GM23338 (cell line): Measurements from ENCODE around the gene SPAAR. TPM values are rescaled to one million over a fixed set of nuclear protein-coding genes. Genes with fewer than 3 reads are reported as not detected.

Experiments
- ATAC-seq: fragments of 200-7000 bp; cut with Tn5 transposase; 3 replicates; pipeline ENCODE4 v1.9.1; 2020
- DNase-seq: peaks from one replicate; pipeline ENCODE4 v3.0.0-alpha.2; 2015; ENCODE audit warnings: low spot score
- H2AFZ ChIP-seq: fragments of 200-600 bp; sonication (generic); 2 replicates; pipeline ENCODE4 v1.8.0; 2016; ENCODE audit warnings: antibody characterized with exemption, mild to moderate bottlenecking, moderate library complexity
- H3F3A ChIP-seq: fragments of 200-600 bp; sonication (generic); replicated peaks from 2 replicates; pipeline ENCODE4 v1.8.0; 2017; ENCODE audit warnings: antibody characterized with exemption, mixed run types, low read depth
- H3K27ac ChIP-seq: fragments of 200-600 bp; sonication (generic); 2 replicates; pipeline ENCODE4 v1.6.1; 2016; ENCODE audit warnings: low read depth
- H3K27me3 ChIP-seq: fragments of 200-600 bp; sonication (generic); 2 replicates; pipeline ENCODE4 v1.8.0; 2016; ENCODE audit warnings: mild to moderate bottlenecking, mixed run types, moderate library complexity; ENCODE audit not compliant: insufficient read depth
- H3K36me3 ChIP-seq: fragments of 200-600 bp; sonication (generic); 2 replicates; pipeline ENCODE4 v1.8.0; 2016; ENCODE audit warnings: mild to moderate bottlenecking; ENCODE audit not compliant: insufficient read depth
- H3K4me1 ChIP-seq: fragments of 200-600 bp; sonication (generic); 2 replicates; pipeline ENCODE4 v1.8.0; 2016; ENCODE audit warnings: mild to moderate bottlenecking, moderate library complexity; ENCODE audit not compliant: insufficient read depth
- H3K4me2 ChIP-seq: fragments of 200-600 bp; sonication (generic); 2 replicates; pipeline ENCODE4 v1.7.1; 2017; ENCODE audit warnings: mixed run types
- H3K4me3 ChIP-seq: fragments of 200-600 bp; sonication (generic); 2 replicates; pipeline ENCODE4 v1.6.1; 2016; ENCODE audit warnings: mixed run types
- H3K79me2 ChIP-seq: fragments of 200-600 bp; sonication (generic); replicated peaks from 2 replicates; pipeline ENCODE4 v1.8.0; 2017; ENCODE audit warnings: mild to moderate bottlenecking; ENCODE audit not compliant: insufficient read depth
- H3K9me2 ChIP-seq: fragments of 200-600 bp; sonication (generic); 2 replicates; pipeline ENCODE4 v1.8.0; 2017; ENCODE audit not compliant: insufficient read depth
- H4K20me1 ChIP-seq: fragments of 200-600 bp; sonication (generic); replicated peaks from 2 replicates; pipeline ENCODE4 v1.8.0; 2017; ENCODE audit warnings: mild to moderate bottlenecking; ENCODE audit not compliant: insufficient read depth
- H3K27ac Mint-ChIP-seq: 2 replicates; pipeline ENCODE4 v1.8.0; 2020; ENCODE audit warnings: inconsistent platforms, mild to moderate bottlenecking, moderate library complexity, mixed read lengths
- H3K27me3 Mint-ChIP-seq: 3 replicates; pipeline ENCODE4 v1.8.0; 2022; ENCODE audit warnings: low read depth, mild to moderate bottlenecking, moderate library complexity, mixed read lengths, inconsistent platforms; ENCODE audit not compliant: insufficient read depth, poor library complexity
- H3K36me3 Mint-ChIP-seq: 3 replicates; pipeline ENCODE4 v1.8.0; 2021; ENCODE audit warnings: low read depth, mild to moderate bottlenecking, inconsistent platforms, moderate library complexity, mixed read lengths
- H3K4me1 Mint-ChIP-seq: 3 replicates; pipeline ENCODE4 v1.8.0; 2020; ENCODE audit warnings: mild to moderate bottlenecking, inconsistent platforms, mixed read lengths
- H3K4me3 Mint-ChIP-seq: 3 replicates; pipeline ENCODE4 v1.8.0; 2021; ENCODE audit warnings: moderate library complexity, mild to moderate bottlenecking, inconsistent platforms, mixed read lengths
- H3K9me3 Mint-ChIP-seq: 3 replicates; pipeline ENCODE4 v1.8.0; 2020; ENCODE audit warnings: moderate library complexity, mild to moderate bottlenecking, inconsistent platforms, mixed read lengths
- CREB1 ChIP-seq: fragments of 250-450 bp; sonication (Bioruptor Pico); IDR thresholded peaks from 2 replicates; pipeline ENCODE4 v1.5.0; 2020; ENCODE audit warnings: low read depth, mild to moderate bottlenecking, moderate library complexity
- ETS1 ChIP-seq: IDR thresholded peaks from 2 replicates; pipeline ENCODE4 v1.6.1; 2016; ENCODE audit warnings: antibody characterized with exemption
- JUNB ChIP-seq: IDR thresholded peaks from one replicate; pipeline ENCODE4 v1.6.1; 2016; ENCODE audit warnings: antibody characterized with exemption; ENCODE audit not compliant: unreplicated experiment
- NANOG ChIP-seq: IDR thresholded peaks from 2 replicates; pipeline ENCODE4 v1.6.1; 2016; ENCODE audit warnings: antibody characterized with exemption, borderline replicate concordance
- POLR2AphosphoS5 ChIP-seq: IDR thresholded peaks from 2 replicates; pipeline ENCODE4 v1.6.1; 2016; ENCODE audit warnings: antibody characterized with exemption, low read depth
- REST ChIP-seq: IDR thresholded peaks from one replicate; pipeline ENCODE4 v1.6.1; 2018; ENCODE audit warnings: antibody characterized with exemption; ENCODE audit not compliant: unreplicated experiment
- ZNF331 ChIP-seq: fragments of 250-450 bp; sonication (Bioruptor Pico); IDR thresholded peaks from 2 replicates; pipeline ENCODE4 v1.5.0; 2020; ENCODE audit warnings: low read depth, mild to moderate bottlenecking, moderate library complexity
- ZNF462 ChIP-seq: fragments of 250-450 bp; sonication (Bioruptor Pico); IDR thresholded peaks from 2 replicates; pipeline ENCODE4 v1.5.0; 2020; ENCODE audit warnings: mild to moderate bottlenecking, moderate library complexity
- polyA plus RNA-seq: library from polyadenylated mRNA; unstranded; fragments of >200 nt; fragmentation: Nextera tagmentation; extraction: Ambion mirVana; gene quantifications from 2 replicates; pipeline ENCODE4 v1.2.1, GENCODE V29; 2016
- total RNA-seq: library from RNA; depleted of rRNA; stranded (reverse); fragments of >200 nt; shearing (Covaris generic); gene quantifications from 2 replicates; pipeline ENCODE4 v1.2.3, GENCODE V29; 2014
- TF ChIP-seq, protein P1 (sequence below), 2 experiments: fragments of 200-600 bp in 1 of 2; sonication (generic) in 1 of 2; conservative IDR thresholded peaks; 2 replicates each; pipeline versions ENCODE4 v1.5.1 to v1.6.1; 2016 to 2017; ENCODE audit warnings: antibody characterized with exemption in 2 of 2, low read depth in 2 of 2, mild to moderate bottlenecking in 2 of 2, moderate library complexity in 1 of 2

SPAAR gene
- total and polyA plus RNA-seq, 2 experiments from 2014 or later, result not detected

- ATAC-seq, result no peak
- Mint-ChIP-seq H3K4me1 (peaks cover 4% of the 10 kb centered on the region; the same call in 1 of the 3 replicates), H3K36me3 (no peaks in the 10 kb centered on the region; the same call in 2 of the 3 replicates), H3K27me3 (peaks cover 28% of the 10 kb centered on the region), H3K27ac (no peak overlapping the region), H3K4me3 (no peak overlapping the region), H3K9me3 (peaks cover 6% of the 10 kb centered on the region; the same call in 2 of the 3 replicates)
- Histone ChIP-seq H3K36me3 (no peaks in the 10 kb centered on the region), H3F3A (no peaks in the 10 kb centered on the region), H2AFZ (no peak overlapping the region), H3K79me2 (no peaks in the 10 kb centered on the region), H3K9me2 (peaks cover 6% of the 10 kb centered on the region), H4K20me1 (no peaks in the 10 kb centered on the region), H3K4me2 (no peak overlapping the region), H3K4me3 (no peak overlapping the region), H3K4me1 (no peaks in the 10 kb centered on the region), H3K27me3 (peaks cover 41% of the 10 kb centered on the region), H3K27ac (no peak overlapping the region)
- TF ChIP-seq JUNB (no peak), POLR2AphosphoS5 (no peak), NANOG (no peak), CREB1 (CRISPR knock-in tag) (no peak), ZNF331 (no peak), REST (no peak)
- TF ChIP-seq, protein P1, sequence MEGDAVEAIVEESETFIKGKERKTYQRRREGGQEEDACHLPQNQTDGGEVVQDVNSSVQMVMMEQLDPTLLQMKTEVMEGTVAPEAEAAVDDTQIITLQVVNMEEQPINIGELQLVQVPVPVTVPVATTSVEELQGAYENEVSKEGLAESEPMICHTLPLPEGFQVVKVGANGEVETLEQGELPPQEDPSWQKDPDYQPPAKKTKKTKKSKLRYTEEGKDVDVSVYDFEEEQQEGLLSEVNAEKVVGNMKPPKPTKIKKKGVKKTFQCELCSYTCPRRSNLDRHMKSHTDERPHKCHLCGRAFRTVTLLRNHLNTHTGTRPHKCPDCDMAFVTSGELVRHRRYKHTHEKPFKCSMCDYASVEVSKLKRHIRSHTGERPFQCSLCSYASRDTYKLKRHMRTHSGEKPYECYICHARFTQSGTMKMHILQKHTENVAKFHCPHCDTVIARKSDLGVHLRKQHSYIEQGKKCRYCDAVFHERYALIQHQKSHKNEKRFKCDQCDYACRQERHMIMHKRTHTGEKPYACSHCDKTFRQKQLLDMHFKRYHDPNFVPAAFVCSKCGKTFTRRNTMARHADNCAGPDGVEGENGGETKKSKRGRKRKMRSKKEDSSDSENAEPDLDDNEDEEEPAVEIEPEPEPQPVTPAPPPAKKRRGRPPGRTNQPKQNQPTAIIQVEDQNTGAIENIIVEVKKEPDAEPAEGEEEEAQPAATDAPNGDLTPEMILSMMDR (conservative IDR thresholded peaks at IDR 0.05; ENCODE audit: low read depth in 2 of 2), result no peak
- DNase-seq, result no peak
Observed at GRCh38 chr9:35944173-35944572, 34.9 kb downstream of the SPAAR start.

DNA sequence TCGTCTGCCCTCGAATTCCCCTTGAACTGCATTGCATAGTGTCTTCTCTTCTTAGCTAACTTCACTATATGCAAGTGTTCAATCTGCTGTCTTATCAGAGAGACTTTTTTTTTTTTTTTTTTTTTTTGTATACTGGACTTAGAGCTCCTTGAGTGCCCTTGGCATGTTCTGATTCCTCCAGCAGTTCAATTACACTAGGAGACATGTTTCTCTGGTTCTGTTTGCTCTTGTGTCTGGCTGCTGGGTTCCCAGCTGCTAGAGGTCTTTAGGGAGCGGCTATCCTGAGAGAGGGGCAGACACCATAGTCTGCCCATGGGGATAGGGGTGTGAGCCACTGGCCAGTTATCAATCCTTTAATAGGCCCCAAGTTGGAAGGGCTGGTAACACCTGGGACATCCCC lies 35.6 kb downstream of the SPAAR start:
- peaks cover 41% of the 10 kb centered on the region for H3K27me3 ChIP-seq
- H3K27ac ChIP-seq, result no peak overlapping the region
- Mint-ChIP-seq H3K36me3 (no peaks in the 10 kb centered on the region; the same call in 2 of the 3 replicates), H3K4me3 (no peak overlapping the region; the same call in 2 of the 3 replicates), H3K9me3 (peaks cover 6% of the 10 kb centered on the region; the same call in 2 of the 3 replicates), H3K27me3 (peaks cover 28% of the 10 kb centered on the region), H3K4me1 (peaks cover 7% of the 10 kb centered on the region; the same call in 2 of the 3 replicates), H3K27ac (no peak overlapping the region)
- no peak for DNase-seq
- no peaks in the 10 kb centered on the region for H4K20me1 ChIP-seq
- no peaks in the 10 kb centered on the region for H3K4me1 ChIP-seq
- H2AFZ ChIP-seq, result peak overlapping the region; percentile 0; the same call in 1 of the 2 replicates
- no peaks in the 10 kb centered on the region for H3F3A ChIP-seq
- H3K79me2 ChIP-seq, result no peaks in the 10 kb centered on the region
- no peaks in the 10 kb centered on the region for H3K36me3 ChIP-seq
- no peak for ATAC-seq
- no peak overlapping the region for H3K4me2 ChIP-seq
- no peak overlapping the region for H3K4me3 ChIP-seq
- peaks cover 6% of the 10 kb centered on the region for H3K9me2 ChIP-seq
- TF ChIP-seq JUNB (no peak), ZNF462 (CRISPR knock-in tag) (no peak), ETS1 (no peak), CREB1 (CRISPR knock-in tag) (no peak), ZNF331 (no peak)
